Activated naive CD8-positive, alpha-beta T cell treated with anti-CD3 and anti-CD28 coated beads, Interleukin-2, amount 10 ng/mL, durations not matched to agents 7 days and 5 days (primary cell): ENCODE results near the gene SLC39A11. TPM values are rescaled to one million over a fixed set of nuclear protein-coding genes. Genes with fewer than 3 reads are reported as not detected.

ENCODE experiments used
- ATAC-seq: fragments of 150-1000 bp; cut with Tn5 transposase; one replicate; pipeline ENCODE4 v1.10.0; 2021; ENCODE audit warnings: low read depth, moderate library complexity
- POLR2A ChIA-PET: fragments of 350-600 bp; sonication (Branson Sonifier 250); formaldehyde crosslinking; loops from one replicate; lab custom pipeline; 2021; ENCODE audit warnings: antibody characterized with exemption; lab: Charles Lee
- DNase-seq: peaks from one replicate; pipeline ENCODE4 v3.0.0; 2021
- H3K27ac Mint-ChIP-seq: one replicate; pipeline ENCODE4 v1.8.0; 2022; ENCODE audit warnings: mild to moderate bottlenecking, mixed read lengths
- H3K27me3 Mint-ChIP-seq: one replicate; pipeline ENCODE4 v1.8.0; 2022; ENCODE audit warnings: mild to moderate bottlenecking, moderate library complexity, mixed read lengths
- H3K36me3 Mint-ChIP-seq: one replicate; pipeline ENCODE4 v1.8.0; 2021; ENCODE audit warnings: mild to moderate bottlenecking, mixed read lengths
- H3K4me1 Mint-ChIP-seq: one replicate; pipeline ENCODE4 v1.8.0; 2021; ENCODE audit warnings: mixed read lengths
- H3K4me3 Mint-ChIP-seq: one replicate; pipeline ENCODE4 v1.8.0; 2022; ENCODE audit warnings: mild to moderate bottlenecking, moderate library complexity, mixed read lengths
- H3K9me3 Mint-ChIP-seq: one replicate; pipeline ENCODE4 v1.8.0; 2021; ENCODE audit warnings: mixed read lengths
- total RNA-seq, 2 experiments: library from RNA; stranded (reverse); gene quantifications; one replicate each; pipeline ENCODE4 v1.2.3, GENCODE V29; 2021

The SLC39A11 gene
- total RNA-seq, 2 experiments from 2014 or later: 18.2 to 18.8 TPM

DNA sequence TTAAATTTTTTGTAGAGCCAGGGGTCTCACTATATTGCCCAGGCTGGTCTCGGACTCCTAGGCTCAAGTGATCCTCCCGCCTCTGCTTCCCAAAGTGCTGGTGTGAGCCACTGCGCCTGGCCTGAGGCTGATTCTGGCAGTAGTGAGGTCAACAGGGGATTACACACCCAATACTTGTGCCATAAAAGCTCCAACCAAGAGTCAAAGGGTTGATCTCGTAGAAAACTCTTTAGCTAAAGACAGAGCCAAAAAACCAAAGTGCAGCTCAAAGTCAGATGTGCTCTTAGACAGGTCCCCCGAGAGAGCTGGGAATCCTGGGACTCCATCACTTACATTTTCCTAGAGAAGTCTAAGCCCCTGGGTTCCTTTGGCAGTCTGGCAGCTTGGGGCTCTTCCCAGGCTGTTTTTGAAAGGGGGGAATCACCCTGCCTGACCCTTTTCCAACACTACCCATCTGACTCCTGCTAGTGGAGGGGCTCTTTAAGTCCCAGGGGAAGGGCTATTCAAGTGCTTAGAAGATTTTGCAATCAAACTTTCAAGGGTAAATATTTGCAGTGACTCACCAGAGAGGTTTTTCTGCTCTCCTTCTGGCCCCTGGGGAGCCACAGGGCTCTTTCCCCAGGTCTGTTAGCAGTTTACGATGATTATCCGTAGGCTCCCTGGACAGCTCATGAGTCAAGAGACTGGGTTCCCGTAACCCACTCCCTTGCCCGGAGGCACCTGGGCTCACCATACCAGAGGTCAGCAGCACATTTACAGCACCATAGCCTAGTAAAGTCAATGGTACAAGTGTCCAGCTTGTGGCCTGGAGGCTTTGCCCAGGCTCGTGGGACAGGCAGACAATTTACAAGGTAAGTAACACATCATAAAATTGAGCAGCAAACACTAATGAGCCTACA lies 408.7 kb downstream of the SLC39A11 start:
- H3K9me3 Mint-ChIP-seq: peaks cover 2% of the 10 kb centered on the region
- POLR2A ChIA-PET: no interaction called here
- DNase-seq (no peak), ATAC-seq (no peak)
- H3K4me3 Mint-ChIP-seq: no peak overlapping the region
- no peak overlapping the region for H3K27ac Mint-ChIP-seq
- H3K36me3 Mint-ChIP-seq: no peaks in the 10 kb centered on the region
- no peaks in the 10 kb centered on the region for H3K4me1 Mint-ChIP-seq
- no peaks in the 10 kb centered on the region for H3K27me3 Mint-ChIP-seq

DNA sequence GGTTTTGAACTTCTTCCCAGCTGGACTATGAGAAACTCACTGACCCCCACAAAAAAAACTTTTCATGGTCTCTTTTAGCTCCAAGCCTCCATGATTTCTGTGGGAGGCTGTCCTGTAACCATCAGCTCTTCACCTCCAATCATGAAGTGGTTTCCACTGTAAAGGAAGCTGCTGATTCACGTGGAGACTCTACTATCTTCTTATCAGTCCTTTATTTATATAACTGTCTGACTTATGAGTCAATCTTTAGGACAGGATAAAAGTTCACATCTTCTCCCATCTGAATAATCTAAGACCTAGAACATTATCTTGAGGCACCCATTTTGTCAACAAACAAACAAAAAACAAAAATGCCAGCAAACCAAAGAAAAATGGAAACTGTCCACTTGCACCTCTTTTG lies 409.9 kb downstream of the SLC39A11 start:
- ATAC-seq (no peak), DNase-seq (no peak)
- Mint-ChIP-seq H3K27ac (no peak overlapping the region), H3K36me3 (no peaks in the 10 kb centered on the region), H3K4me1 (no peaks in the 10 kb centered on the region), H3K4me3 (no peak overlapping the region), H3K27me3 (no peaks in the 10 kb centered on the region), H3K9me3 (peaks cover 2% of the 10 kb centered on the region)
- POLR2A ChIA-PET: no interaction called here

GRCh38 chr17:72681844-72682243 lies 410.6 kb downstream of the SLC39A11 start:
- Mint-ChIP-seq H3K9me3 (peaks cover 2% of the 10 kb centered on the region), H3K27ac (no peak overlapping the region), H3K4me1 (no peaks in the 10 kb centered on the region), H3K4me3 (no peak overlapping the region), H3K27me3 (no peaks in the 10 kb centered on the region), H3K36me3 (no peaks in the 10 kb centered on the region)
- ATAC-seq (no peak), DNase-seq (no peak)
- POLR2A ChIA-PET: no interaction called here

GRCh38 chr17:72677714-72678390 lies 414.6 kb downstream of the SLC39A11 start:
- Mint-ChIP-seq H3K4me1 (no peaks in the 10 kb centered on the region), H3K27ac (no peak overlapping the region), H3K36me3 (no peaks in the 10 kb centered on the region), H3K27me3 (no peaks in the 10 kb centered on the region), H3K9me3 (peaks cover 2% of the 10 kb centered on the region), H3K4me3 (no peak overlapping the region)
- DNase-seq: no peak
- POLR2A ChIA-PET: no interaction called here
- ATAC-seq: no peak

DNA sequence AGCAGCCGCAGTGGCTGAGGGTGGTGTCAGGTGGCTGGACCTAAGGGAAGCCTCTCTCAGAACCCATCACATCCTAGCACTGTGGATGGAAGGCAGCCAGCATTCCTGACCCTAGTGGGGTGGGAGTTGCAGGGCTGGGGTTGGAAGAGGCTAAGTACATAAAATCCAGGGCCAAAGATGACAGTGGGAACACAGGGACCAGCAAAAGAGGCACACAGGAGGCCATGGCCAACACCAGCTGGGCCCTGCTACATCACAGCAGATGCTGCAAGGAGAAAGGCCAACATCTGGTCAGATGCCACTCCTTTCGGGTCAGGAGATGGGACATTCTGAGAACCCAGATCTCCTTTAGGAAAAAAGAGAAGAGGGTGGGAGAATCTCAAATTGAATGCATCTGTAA lies 415.4 kb downstream of the SLC39A11 start:
- Mint-ChIP-seq H3K4me3 (no peak overlapping the region), H3K36me3 (no peaks in the 10 kb centered on the region), H3K27me3 (no peaks in the 10 kb centered on the region), H3K4me1 (no peaks in the 10 kb centered on the region), H3K9me3 (peaks cover 2% of the 10 kb centered on the region), H3K27ac (no peak overlapping the region)
- DNase-seq: no peak
- POLR2A ChIA-PET: no interaction called here
- ATAC-seq: no peak

- no peak overlapping the region for H3K27ac Mint-ChIP-seq
- no peaks in the 10 kb centered on the region for H3K4me1 Mint-ChIP-seq
- no peak overlapping the region for H3K4me3 Mint-ChIP-seq
- peaks cover 1% of the 10 kb centered on the region for H3K9me3 Mint-ChIP-seq
- POLR2A ChIA-PET: no interaction called here
- no peak for ATAC-seq
- DNase-seq: no peak
- no peaks in the 10 kb centered on the region for H3K27me3 Mint-ChIP-seq
- H3K36me3 Mint-ChIP-seq: no peaks in the 10 kb centered on the region
Measured at GRCh38 chr17:72672729-72673128, 419.8 kb downstream of the SLC39A11 start.

- DNase-seq (no peak), ATAC-seq (no peak)
- POLR2A ChIA-PET: no interaction called here
- Mint-ChIP-seq H3K4me1 (no peaks in the 10 kb centered on the region), H3K27ac (no peak overlapping the region), H3K4me3 (no peak overlapping the region), H3K36me3 (no peaks in the 10 kb centered on the region), H3K27me3 (no peaks in the 10 kb centered on the region), H3K9me3 (peaks cover 1% of the 10 kb centered on the region)
Measured at GRCh38 chr17:72671016-72671415, 421.5 kb downstream of the SLC39A11 start.

DNA sequence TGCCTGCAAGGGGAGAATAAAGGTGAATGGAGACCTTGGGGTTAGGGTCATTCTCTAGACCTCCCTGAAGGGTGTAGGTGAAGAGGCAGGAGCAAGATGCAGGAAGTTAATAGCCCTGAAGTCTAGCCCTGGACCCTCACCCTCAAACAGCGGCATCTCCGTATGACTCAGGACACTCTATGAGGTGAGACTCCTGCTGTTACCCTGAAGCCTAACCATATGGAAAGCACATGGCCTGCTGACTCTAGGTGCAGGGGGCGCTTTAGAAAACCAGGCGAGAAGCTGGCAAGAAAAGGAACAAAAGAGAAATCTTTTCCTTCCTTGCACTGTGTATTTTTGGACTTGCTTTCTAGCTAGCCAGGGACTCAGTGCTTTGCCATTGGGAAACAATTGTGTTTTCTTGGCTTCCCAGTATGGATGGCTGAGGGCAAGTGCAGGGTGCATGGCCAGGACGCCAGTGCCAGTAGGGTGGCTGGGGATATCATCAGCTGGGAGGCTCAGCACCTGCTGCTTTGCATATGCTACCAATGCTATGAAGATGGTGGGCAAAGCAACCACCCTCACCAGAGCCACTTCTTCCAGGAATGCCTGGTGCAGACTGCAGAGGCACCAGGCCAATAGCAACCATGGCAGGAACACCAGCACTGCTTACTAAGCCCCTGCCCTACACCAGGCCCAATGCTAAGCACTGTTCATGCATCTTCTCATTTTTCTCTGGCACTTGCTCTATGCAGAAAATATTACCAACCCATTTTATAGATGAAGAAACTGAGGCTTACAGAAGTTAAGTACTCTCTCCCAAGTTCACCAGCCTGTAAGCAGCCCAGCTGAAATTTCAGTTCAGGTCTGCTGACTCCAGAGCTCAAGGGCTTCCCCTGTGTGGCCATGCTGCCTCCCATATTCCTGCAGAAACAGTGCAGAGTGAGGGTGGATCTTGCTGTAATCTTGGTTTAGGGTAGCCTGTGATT lies 425.1 kb downstream of the SLC39A11 start:
- POLR2A ChIA-PET: no interaction called here
- H3K36me3 Mint-ChIP-seq: peaks cover 2% of the 10 kb centered on the region
- ATAC-seq (no peak), DNase-seq (no peak)
- no peaks in the 10 kb centered on the region for H3K4me1 Mint-ChIP-seq
- H3K27me3 Mint-ChIP-seq: no peaks in the 10 kb centered on the region
- H3K27ac Mint-ChIP-seq: no peak overlapping the region
- H3K9me3 Mint-ChIP-seq: peaks cover 1% of the 10 kb centered on the region
- no peak overlapping the region for H3K4me3 Mint-ChIP-seq

GRCh38 chr17:72665852-72666851 lies 426.3 kb downstream of the SLC39A11 start:
- no peaks in the 10 kb centered on the region for H3K27me3 Mint-ChIP-seq
- H3K9me3 Mint-ChIP-seq: peaks cover 1% of the 10 kb centered on the region
- peaks cover 2% of the 10 kb centered on the region for H3K36me3 Mint-ChIP-seq
- H3K4me1 Mint-ChIP-seq: no peaks in the 10 kb centered on the region
- ATAC-seq: no peak
- POLR2A ChIA-PET: no interaction called here
- no peak overlapping the region for H3K27ac Mint-ChIP-seq
- no peak for DNase-seq
- no peak overlapping the region for H3K4me3 Mint-ChIP-seq

- DNase-seq (no peak), ATAC-seq (no peak)
- Mint-ChIP-seq H3K9me3 (no peaks in the 10 kb centered on the region), H3K4me3 (no peak overlapping the region), H3K36me3 (peaks cover 2% of the 10 kb centered on the region), H3K27me3 (no peaks in the 10 kb centered on the region), H3K4me1 (no peaks in the 10 kb centered on the region), H3K27ac (no peak overlapping the region)
- POLR2A ChIA-PET: no interaction called here
Measured at GRCh38 chr17:72662827-72663190, 429.7 kb downstream of the SLC39A11 start.

DNA sequence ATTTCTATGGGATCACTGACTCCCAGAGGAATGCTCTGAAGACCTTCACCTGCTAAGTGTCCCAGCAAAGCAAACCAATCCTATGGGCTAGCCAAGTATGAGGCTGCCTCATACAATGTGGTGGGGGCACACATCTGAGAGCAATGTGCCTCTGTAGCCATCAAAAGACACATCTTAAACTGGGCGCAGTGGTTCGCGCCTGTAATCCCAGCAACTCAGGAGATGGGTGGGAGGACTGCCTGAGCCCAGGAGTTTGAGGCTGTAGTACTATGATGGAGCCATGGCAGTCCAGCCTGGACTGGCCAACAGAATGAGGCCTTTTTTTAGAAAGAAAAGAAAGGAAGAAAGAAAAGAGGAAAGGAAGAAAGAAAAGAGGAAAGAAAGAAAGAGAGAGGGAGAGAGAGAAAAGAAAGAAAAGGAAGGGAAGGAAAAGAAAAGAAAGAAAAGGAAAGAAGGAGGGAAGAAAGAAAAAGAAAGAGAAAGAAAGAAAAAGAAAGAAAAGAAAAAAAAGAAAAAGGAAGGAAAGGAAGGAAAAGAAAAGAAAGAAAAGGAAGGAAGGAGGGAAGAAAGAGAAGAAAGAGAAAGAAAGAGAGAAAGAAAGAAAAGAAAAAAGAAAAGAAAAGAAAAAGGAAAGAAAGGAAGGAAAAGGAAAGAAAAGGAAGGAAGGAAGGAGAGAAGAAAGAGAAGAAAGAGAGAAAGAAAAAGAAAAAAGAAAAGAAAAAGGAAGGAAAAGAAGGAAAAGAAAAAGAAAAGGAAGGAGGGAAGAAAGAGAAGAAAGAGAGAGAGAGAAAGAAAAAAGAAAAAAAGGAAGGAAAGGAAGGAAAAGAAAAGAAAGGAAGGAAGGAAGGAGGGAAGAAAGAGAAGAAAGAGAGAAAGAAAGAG lies 430.3 kb downstream of the SLC39A11 start:
- no peak overlapping the region for H3K4me3 Mint-ChIP-seq
- H3K27ac Mint-ChIP-seq: peak overlapping the region; percentile 42
- H3K36me3 Mint-ChIP-seq: peaks cover 2% of the 10 kb centered on the region

More for the DNA sequence above, 430.3 kb downstream of the SLC39A11 start:
- ATAC-seq (no peak), DNase-seq (no peak)
- no peaks in the 10 kb centered on the region for H3K9me3 Mint-ChIP-seq
- no peaks in the 10 kb centered on the region for H3K27me3 Mint-ChIP-seq
- POLR2A ChIA-PET: no interaction called here
- no peaks in the 10 kb centered on the region for H3K4me1 Mint-ChIP-seq
